Smooth muscle cell of trachea (primary cell): ENCODE data around the gene NLGN2. TPM values are rescaled to one million over a fixed set of nuclear protein-coding genes. Genes with fewer than 3 reads are reported as not detected.

Experiments used
- total RNA-seq: library from RNA; depleted of rRNA; stranded (reverse); fragments of >200 nt; gene quantifications from 2 replicates; pipeline ENCODE4 v1.2.1, GENCODE V29; 2014

Gene NLGN2
- total RNA-seq: 16.1 and 18.2 TPM in 2 replicates

GRCh38 chr17:7407485-7408251, at the start of gene NLGN2:
TSS of gene NLGN2 (plus strand) at chr17:7407845. CDS start at chr17:7408256, 411 bp downstream.

GRCh38 chr17:7380855-7381683, 26.6 kb upstream of the NLGN2 start, which contains the start of gene TNK1:
TSS of gene TNK1 (plus strand) at chr17:7381089. CDS start at chr17:7382927, 1,838 bp downstream.

GRCh38 chr17:7394452-7395191, 13.0 kb upstream of the NLGN2 start, which contains the start of gene PLSCR3:
TSS of gene PLSCR3 (minus strand) at chr17:7394525. CDS start at chr17:7394110, 415 bp downstream.

DNA sequence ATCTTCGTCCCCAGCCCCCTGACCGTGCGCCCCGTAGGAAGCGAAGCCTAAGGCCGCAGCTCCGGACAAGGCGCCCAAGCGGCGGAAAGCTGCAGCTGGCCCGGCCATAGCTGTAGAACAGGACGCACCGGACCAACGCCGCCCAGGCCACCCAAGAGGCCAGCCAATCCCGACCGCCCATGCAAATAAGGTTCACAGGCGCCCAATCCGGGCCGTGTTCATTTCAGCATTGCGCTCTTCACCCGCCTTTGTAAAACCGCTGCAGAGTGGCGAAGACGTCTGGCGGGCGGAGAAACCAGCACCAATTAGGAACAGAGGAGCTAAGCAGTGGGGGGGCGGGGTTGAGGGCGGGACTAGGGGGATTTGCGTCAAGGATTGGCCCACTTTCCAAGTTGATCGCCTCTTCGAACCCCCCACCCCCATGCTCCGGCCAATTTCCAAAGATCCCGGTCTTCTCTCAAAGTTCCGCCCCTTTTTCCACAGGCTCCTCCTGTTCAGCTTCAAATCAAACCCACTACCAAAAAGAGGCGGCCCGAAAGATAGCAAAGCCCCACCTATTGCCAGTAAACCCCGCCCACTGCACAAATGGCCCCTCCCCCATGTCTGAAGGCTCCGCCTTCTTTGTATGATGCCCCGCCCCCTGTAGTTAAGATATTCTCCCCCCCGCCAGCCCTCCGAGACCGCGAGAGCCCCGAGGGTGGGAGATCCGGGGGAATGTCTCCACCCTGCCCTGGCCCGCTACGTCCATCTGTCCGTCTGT, 3.5 kb upstream of the NLGN2 start, which contains the start of gene TMEM256:
TMEM256 (minus strand) TSS at position 121 of the 760 bp plus-strand sequence; CDS start at position 108, 13 bp downstream.

GRCh38 chr17:7419819-7420610, 12.4 kb downstream of the NLGN2 start, which contains the start of gene SPEM1:
TSS of gene SPEM1 (plus strand) at chr17:7420324. CDS start at chr17:7420385, 61 bp downstream.

DNA sequence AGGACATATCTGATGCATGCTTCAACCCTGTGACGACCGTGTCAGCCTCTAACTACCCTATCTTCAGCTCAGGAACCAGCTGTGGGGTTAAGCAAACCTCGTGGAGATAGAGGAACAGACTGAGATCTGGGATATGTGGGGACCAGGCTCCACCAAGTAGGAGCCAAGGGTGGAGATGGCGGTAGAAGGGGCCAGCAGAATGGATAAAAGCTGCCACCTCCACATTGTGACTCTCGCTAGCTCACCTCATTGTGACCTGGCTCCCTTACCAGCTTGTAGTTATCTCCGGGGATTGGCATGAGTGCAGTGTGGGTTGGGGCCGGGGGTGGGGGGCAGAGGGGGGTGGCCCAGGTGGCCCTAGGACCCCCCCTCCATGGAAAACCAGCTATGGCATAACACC, 17.7 kb downstream of the NLGN2 start, which contains the start of gene SPEM2:
SPEM2 (plus strand) TSS at position 301 of the 400 bp plus-strand sequence; CDS start at position 374, 73 bp downstream.

GRCh38 chr17:7428557-7428956, 20.9 kb downstream of the NLGN2 start, which contains the start of gene SPEM3:
TSS of gene SPEM3 (plus strand) at chr17:7428857. CDS start at chr17:7428903, 46 bp downstream.

DNA sequence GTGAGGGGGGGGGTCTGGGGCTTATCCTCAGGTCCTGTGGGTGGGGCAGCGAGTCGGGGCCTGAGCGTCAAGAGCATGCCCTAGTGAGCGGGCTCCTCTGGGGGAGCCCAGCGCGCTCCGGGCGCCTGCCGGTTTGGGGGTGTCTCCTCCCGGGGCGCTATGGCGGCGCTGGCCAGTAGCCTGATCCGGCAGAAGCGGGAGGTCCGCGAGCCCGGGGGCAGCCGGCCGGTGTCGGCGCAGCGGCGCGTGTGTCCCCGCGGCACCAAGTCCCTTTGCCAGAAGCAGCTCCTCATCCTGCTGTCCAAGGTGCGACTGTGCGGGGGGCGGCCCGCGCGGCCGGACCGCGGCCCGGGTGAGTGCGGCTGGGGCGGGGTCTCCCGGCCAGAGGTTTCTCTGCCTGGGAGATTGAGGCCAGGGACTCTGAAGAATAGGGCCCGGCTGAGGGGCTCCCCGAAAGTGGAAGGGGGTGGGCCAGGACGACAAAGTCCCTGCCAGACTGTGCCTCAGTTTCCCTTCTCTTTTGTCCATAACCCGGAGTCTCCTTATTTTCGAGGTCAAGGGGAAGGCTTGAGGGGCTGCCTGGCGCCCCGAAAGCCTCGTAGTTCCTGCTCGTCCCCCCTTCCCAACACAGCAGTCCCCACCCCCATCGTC, 31.9 kb downstream of the NLGN2 start, which contains the start of gene FGF11:
FGF11 (plus strand) TSS at position 51 of the 651 bp plus-strand sequence; CDS start at position 160, 109 bp downstream.

DNA sequence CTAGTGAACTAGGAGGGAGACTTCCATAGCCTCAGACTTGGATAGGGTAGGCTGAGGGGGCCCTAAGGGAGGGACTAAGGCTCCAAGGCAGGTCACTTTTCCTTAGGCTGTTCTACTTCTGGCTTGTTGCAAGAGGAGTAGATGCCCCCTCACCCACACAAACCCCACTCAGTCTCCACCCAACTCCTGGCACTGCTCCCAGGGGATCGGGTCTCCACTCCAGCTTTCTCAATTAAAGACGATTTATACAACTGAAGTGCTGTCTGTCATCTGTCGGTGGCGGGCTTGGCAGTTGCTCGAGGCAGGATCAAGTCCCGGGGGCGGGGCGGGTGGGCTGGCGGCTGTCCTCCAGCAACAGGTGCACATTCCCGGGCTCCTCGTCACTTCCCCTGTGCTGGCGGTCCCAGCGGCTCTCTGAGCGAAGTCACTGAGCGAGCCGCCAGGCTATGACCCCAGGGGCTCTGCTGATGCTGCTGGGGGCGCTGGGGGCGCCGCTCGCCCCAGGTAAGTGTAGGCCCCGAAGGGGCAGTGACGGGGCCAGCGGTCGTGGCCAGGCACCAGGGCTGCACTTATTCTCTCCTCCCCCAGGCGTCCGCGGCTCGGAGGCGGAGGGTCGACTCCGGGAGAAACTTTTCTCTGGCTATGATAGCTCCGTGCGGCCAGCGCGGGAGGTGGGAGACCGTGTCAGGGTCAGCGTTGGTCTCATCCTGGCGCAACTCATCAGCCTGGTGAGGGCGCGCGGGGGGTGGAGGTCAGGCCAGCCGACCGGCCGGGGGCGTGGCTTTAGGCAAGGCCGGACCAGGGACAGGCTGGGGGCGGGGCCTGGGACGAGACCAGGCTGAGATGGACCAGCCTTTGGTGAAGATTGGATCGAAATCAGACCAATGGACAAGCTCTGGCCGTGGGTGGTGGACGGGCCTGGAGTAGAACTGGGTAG, 37.3 kb downstream of the NLGN2 start, which contains the start of gene CHRNB1:
CHRNB1 (plus strand) TSS at position 380 of the 937 bp plus-strand sequence; CDS start at position 447, 67 bp downstream.

Other genes with a start within 250 kb of the NLGN2 start
- 1.2 and 1.3 TPM in 2 replicates for gene ASGR1, start 228.5 kb upstream of the NLGN2 start, total RNA-seq
- 17.6 and 27.3 TPM in 2 replicates for gene DLG4, start 188.0 kb upstream of the NLGN2 start, total RNA-seq
- gene ACADVL, start 187.9 kb upstream of the NLGN2 start, total RNA-seq: 236 and 357 TPM in 2 replicates
- 84.8 and 108 TPM in 2 replicates for gene DVL2, start 173.3 kb upstream of the NLGN2 start, total RNA-seq
- 47.3 and 68.5 TPM in 2 replicates for gene PHF23, start 168.4 kb upstream of the NLGN2 start, total RNA-seq
- gene GABARAP, start 165.4 kb upstream of the NLGN2 start, total RNA-seq: 199 and 406 TPM in 2 replicates
- 35.2 and 41.6 TPM in 2 replicates for gene CTDNEP1, start 156.1 kb upstream of the NLGN2 start, total RNA-seq
- 24.6 and 25.6 TPM in 2 replicates for gene ELP5, start 155.6 kb upstream of the NLGN2 start, total RNA-seq
- gene CLDN7, start 145.4 kb upstream of the NLGN2 start, total RNA-seq: 4.1 and 6.5 TPM in 2 replicates
- gene SLC2A4, start 126.1 kb upstream of the NLGN2 start, total RNA-seq: 0.17 and 0.44 TPM in 2 replicates
- 0.17 and 0.29 TPM in 2 replicates for gene YBX2, start 113.2 kb upstream of the NLGN2 start, total RNA-seq
- 469 and 682 TPM in 2 replicates for gene EIF5A, start 100.2 kb upstream of the NLGN2 start, total RNA-seq
- 40.1 and 47.6 TPM in 2 replicates for gene GPS2, start 92.5 kb upstream of the NLGN2 start, total RNA-seq
- gene NEURL4, start 78.5 kb upstream of the NLGN2 start, total RNA-seq: 20.2 and 23.5 TPM in 2 replicates
- gene ACAP1, start 71.3 kb upstream of the NLGN2 start, total RNA-seq: 0.58 and 0.99 TPM in 2 replicates
- gene KCTD11, start 55.7 kb upstream of the NLGN2 start, total RNA-seq: 6.1 and 13.1 TPM in 2 replicates
- not detected in 2 replicates for gene TMEM95, start 52.7 kb upstream of the NLGN2 start, total RNA-seq
- 0.66 and 0.73 TPM in 2 replicates for gene TNK1, start 26.8 kb upstream of the NLGN2 start, total RNA-seq
- 38.7 and 48.1 TPM in 2 replicates for gene PLSCR3, start 13.3 kb upstream of the NLGN2 start, total RNA-seq
- 95.8 and 132 TPM in 2 replicates for gene TMEM256, start 3.7 kb upstream of the NLGN2 start, total RNA-seq
- not detected in 2 replicates for gene SPEM1, start 12.5 kb downstream of the NLGN2 start, total RNA-seq
- not detected in 2 replicates for gene SPEM2, start 17.8 kb downstream of the NLGN2 start, total RNA-seq
- gene SPEM3, start 21.0 kb downstream of the NLGN2 start, total RNA-seq: not detected in 2 replicates
- gene TMEM102, start 27.6 kb downstream of the NLGN2 start, total RNA-seq: 1.3 and 1.9 TPM in 2 replicates
- gene FGF11, start 31.7 kb downstream of the NLGN2 start, total RNA-seq: 0.58 and 2.8 TPM in 2 replicates
- gene CHRNB1, start 37.2 kb downstream of the NLGN2 start, total RNA-seq: 6.8 and 10.3 TPM in 2 replicates
- gene ZBTB4, start 71.8 kb downstream of the NLGN2 start, total RNA-seq: 27.8 and 44.8 TPM in 2 replicates
- gene SLC35G6, start 73.6 kb downstream of the NLGN2 start, total RNA-seq: not detected in 2 replicates
- 104 and 111 TPM in 2 replicates for gene POLR2A, start 76.5 kb downstream of the NLGN2 start, total RNA-seq
- gene TNFSF12, start 141.2 kb downstream of the NLGN2 start, total RNA-seq: 17.0 and 18.4 TPM in 2 replicates
- gene TNFSF13, start 150.9 kb downstream of the NLGN2 start, total RNA-seq: 2.0 and 2.2 TPM in 2 replicates
- 59.2 and 68.1 TPM in 2 replicates for gene SENP3, start 154.1 kb downstream of the NLGN2 start, total RNA-seq
- gene CD68, start 171.8 kb downstream of the NLGN2 start, total RNA-seq: 30.4 and 79.9 TPM in 2 replicates
- 94.1 and 137 TPM in 2 replicates for gene MPDU1, start 176.0 kb downstream of the NLGN2 start, total RNA-seq
- 0.66 and 0.73 TPM in 2 replicates for gene SOX15, start 182.2 kb downstream of the NLGN2 start, total RNA-seq
- gene FXR2, start 207.1 kb downstream of the NLGN2 start, total RNA-seq: 34.9 and 47.3 TPM in 2 replicates
- gene SAT2, start 220.0 kb downstream of the NLGN2 start, total RNA-seq: 43.8 and 45.5 TPM in 2 replicates
- gene SHBG, start 222.3 kb downstream of the NLGN2 start, total RNA-seq: 0.17 and 0.29 TPM in 2 replicates
- gene ATP1B2, start 243.1 kb downstream of the NLGN2 start, total RNA-seq: 0.17 TPM in 1 of 2 replicates, not detected in the other